ENCODE results near the gene MACROD2. TPM values are rescaled to one million over a fixed set of nuclear protein-coding genes. Genes with fewer than 3 reads are reported as not detected.

MACROD2 gene
- total and polyA plus RNA-seq, 8 donors: 0.78 to 31.3 (median 10.9) TPM; not detected in 1

DNA sequence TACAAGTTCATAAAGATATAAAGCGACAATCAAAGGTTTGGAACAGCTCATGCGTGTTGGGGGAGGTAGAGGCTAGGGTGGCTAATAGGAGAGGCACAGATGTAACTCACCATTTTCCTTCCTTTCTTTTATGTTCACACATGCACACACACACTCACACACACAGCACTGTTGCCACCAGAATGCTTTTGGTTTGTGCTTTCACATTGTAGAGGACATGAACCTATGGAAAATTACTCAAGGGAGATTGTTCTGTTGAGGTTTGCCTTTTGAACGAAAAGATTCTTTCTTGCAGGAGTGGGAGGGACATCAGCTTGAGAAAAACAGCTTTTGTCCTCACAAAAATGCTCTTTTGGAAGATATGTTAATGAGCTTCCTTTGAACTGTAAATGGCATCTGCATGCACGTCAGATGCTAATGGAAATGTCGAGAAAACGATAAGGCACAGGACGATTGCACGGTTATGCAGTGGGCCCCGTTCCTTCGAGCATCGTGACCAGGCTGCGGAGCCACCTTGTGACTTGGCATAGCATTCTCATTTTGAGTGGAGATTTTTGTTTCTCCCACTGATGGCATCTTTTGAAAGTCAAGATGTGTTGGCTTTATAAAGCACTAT lies 1853.8 kb downstream of the MACROD2 start:
- intact Hi-C loops (cut with DNase I; ENCODE audit: low total_unique reads): no loop called here
- Histone ChIP-seq H3K27ac (no peak overlapping the region), H3K36me3 (no peaks in the 10 kb centered on the region), H3K27me3 (no peaks in the 10 kb centered on the region), H3K4me3 (no peak overlapping the region), H3K9me3 (no peaks in the 10 kb centered on the region), H3K4me1 (no peaks in the 10 kb centered on the region)
- no peak for DNase-seq
- WGBS, 5 donors: 76 to 85% (median 81%) methylated on average over 12 of the region's 12 CpGs
- TF ChIP-seq POLR2A (IDR thresholded peaks at IDR 0.05) (no peak), POLR2AphosphoS5 (IDR thresholded peaks at IDR 0.05) (no peak), EP300 (IDR thresholded peaks at IDR 0.05) (no peak)
- TF ChIP-seq, protein P1, sequence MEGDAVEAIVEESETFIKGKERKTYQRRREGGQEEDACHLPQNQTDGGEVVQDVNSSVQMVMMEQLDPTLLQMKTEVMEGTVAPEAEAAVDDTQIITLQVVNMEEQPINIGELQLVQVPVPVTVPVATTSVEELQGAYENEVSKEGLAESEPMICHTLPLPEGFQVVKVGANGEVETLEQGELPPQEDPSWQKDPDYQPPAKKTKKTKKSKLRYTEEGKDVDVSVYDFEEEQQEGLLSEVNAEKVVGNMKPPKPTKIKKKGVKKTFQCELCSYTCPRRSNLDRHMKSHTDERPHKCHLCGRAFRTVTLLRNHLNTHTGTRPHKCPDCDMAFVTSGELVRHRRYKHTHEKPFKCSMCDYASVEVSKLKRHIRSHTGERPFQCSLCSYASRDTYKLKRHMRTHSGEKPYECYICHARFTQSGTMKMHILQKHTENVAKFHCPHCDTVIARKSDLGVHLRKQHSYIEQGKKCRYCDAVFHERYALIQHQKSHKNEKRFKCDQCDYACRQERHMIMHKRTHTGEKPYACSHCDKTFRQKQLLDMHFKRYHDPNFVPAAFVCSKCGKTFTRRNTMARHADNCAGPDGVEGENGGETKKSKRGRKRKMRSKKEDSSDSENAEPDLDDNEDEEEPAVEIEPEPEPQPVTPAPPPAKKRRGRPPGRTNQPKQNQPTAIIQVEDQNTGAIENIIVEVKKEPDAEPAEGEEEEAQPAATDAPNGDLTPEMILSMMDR (IDR thresholded peaks at IDR 0.05): no peak

DNA sequence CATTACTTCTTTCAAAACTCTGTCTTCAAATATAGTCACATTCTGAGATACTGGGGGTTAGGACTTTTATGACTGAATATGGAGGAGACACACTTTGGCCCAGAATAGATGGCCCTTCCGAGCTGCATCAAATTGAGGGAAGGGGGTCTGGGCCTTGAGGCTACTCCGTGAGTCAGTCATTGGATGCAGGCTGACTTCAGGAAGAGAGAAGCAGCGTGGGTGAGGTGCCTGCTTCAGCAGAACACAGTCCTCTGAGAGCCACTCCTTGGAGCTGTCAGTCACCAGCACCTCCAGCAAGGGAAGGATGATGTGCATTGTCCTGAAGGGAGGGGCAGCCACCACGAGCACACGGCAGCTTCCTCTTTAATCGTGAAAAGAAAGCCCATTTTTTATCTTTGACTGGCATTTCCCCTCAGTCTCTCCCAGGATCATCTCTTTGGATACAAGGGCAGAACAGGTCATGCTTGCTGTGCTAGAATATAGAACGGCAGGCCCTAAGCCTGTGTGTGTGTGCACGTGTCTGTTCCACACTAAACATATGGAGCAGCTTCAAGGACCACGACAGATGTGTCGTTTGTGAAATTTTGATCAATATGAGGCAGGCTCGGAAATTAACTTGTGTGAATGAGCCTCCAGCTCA lies 1856.4 kb downstream of the MACROD2 start:
- 75 to 88% (median 81%) methylated on average over 11 of the region's 11 CpGs for WGBS, 5 donors
- Histone ChIP-seq H3K4me3 (no peak overlapping the region), H3K27me3 (no peaks in the 10 kb centered on the region), H3K4me1 (no peaks in the 10 kb centered on the region), H3K9me3 (no peaks in the 10 kb centered on the region), H3K27ac (no peak overlapping the region), H3K36me3 (no peaks in the 10 kb centered on the region)
- TF ChIP-seq POLR2AphosphoS5 (IDR thresholded peaks at IDR 0.05): no peak
- no peak for TF ChIP-seq EP300 (IDR thresholded peaks at IDR 0.05)
- TF ChIP-seq, protein P1 (IDR thresholded peaks at IDR 0.05): no peak
- TF ChIP-seq POLR2A (IDR thresholded peaks at IDR 0.05): no peak
- DNase-seq: no peak
- intact Hi-C loops (cut with DNase I; ENCODE audit: low total_unique reads): no loop called here

DNA sequence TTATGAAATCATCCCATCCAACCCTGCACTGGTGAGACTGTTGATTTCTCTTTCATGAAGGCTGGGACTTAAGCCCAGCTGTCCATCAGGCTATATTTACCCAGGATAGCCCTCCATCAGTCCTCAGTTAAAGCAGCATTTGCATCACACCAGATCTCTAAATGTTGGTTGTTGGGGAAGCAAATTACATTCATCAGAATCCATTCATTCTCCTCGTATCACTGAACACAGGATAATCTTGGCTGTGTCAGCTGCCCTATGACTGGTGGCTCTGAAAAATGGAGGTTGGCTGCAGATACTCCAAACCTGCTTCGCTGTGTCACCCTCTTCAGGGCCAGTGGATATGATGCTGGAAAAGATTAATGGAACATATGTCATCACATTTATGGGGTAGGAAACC lies 1859.6 kb downstream of the MACROD2 start:
- peak in 1 of 2 donors; percentile 17 for DNase-seq
- Histone ChIP-seq H3K27me3 (no peaks in the 10 kb centered on the region), H3K4me1 (no peaks in the 10 kb centered on the region), H3K4me3 (no peak overlapping the region), H3K27ac (no peak overlapping the region), H3K9me3 (no peaks in the 10 kb centered on the region), H3K36me3 (no peaks in the 10 kb centered on the region)
- WGBS, 5 donors: 66 to 81% (median 79%) methylated on average over 2 of the region's 2 CpGs
- intact Hi-C loops (cut with DNase I; ENCODE audit: low total_unique reads): no loop called here
- TF ChIP-seq POLR2A (IDR thresholded peaks at IDR 0.05) (no peak), EP300 (IDR thresholded peaks at IDR 0.05) (no peak), POLR2AphosphoS5 (IDR thresholded peaks at IDR 0.05) (no peak)
- TF ChIP-seq, protein P1 (IDR thresholded peaks at IDR 0.05): no peak

DNA sequence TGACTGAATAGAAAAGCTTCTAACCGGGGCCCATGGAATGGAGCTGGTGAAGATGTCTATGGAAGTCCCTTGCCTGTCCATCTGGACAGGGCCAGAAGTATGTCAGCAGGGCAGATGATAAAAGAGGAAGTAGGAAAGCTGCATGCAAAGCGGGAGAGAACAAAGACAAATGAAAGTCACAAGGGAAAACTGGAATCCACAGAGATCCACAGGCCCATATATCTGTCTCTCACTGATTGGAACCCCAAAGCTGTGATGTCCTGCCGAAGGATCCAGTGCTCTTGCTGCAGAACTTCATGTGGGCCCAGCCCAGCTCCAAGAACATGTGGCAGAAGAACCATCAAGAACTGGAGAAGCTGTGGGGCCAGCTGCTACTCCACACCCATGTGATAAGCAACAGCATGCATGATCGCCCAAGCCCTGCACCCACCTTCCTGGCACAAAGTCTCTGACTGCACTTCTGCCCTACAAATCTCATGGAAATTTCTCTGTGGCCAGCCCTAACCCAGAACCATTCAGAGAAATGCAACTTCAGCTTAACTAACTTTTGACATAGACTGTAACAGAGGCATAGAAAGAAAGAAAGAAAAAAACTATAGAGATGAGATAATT lies 1862.0 kb downstream of the MACROD2 start:
- no peak overlapping the region for H3K4me3 ChIP-seq
- H3K36me3 ChIP-seq: no peaks in the 10 kb centered on the region
- no peak for DNase-seq
- H3K27ac ChIP-seq: no peak overlapping the region
- no peaks in the 10 kb centered on the region for H3K9me3 ChIP-seq
- peaks cover 0 to 4% (median 0%) of the 10 kb centered on the region in 4 donors for H3K4me1 ChIP-seq
- no peaks in the 10 kb centered on the region for H3K27me3 ChIP-seq
- 81 to 96% (median 86%) methylated on average over 4 of the region's 4 CpGs for WGBS, 5 donors
- intact Hi-C loops (cut with DNase I; ENCODE audit: low total_unique reads): no loop called here
- TF ChIP-seq, protein P1 (IDR thresholded peaks at IDR 0.05): no peak
- TF ChIP-seq POLR2A (IDR thresholded peaks at IDR 0.05) (no peak), POLR2AphosphoS5 (IDR thresholded peaks at IDR 0.05) (no peak), EP300 (IDR thresholded peaks at IDR 0.05) (no peak)
